HL-60 (cell line): ENCODE data around the gene SCLT1.

Experiments
- DNase-seq, 2 experiments: peaks; one replicate each; pipeline ENCODE4 v3.0.0-alpha.2; 2010 to 2020; ENCODE audit warnings: low read depth in 1 of 2, low spot score in 1 of 2
- H3K27ac ChIP-seq: fragments of 250-450 bp; sonication (Bioruptor Pico); replicated peaks from 2 replicates; pipeline ENCODE4 v1.5.1; 2020; ENCODE audit warnings: mild to moderate bottlenecking, moderate library complexity
- H3K27me3 ChIP-seq: fragments of 250-450 bp; sonication (Bioruptor Pico); 2 replicates; pipeline ENCODE4 v1.5.1; 2021; ENCODE audit warnings: mild to moderate bottlenecking, moderate library complexity; ENCODE audit not compliant: insufficient read depth, poor library complexity, severe bottlenecking
- H3K4me3 ChIP-seq: replicated peaks from 2 replicates; pipeline ENCODE4 v1.5.1; 2011; ENCODE audit warnings: mild to moderate bottlenecking, control low read depth, low read length; ENCODE audit not compliant: insufficient read depth
- GABPA ChIP-seq: IDR thresholded peaks from 2 replicates; pipeline ENCODE4 v1.6.1; 2012; ENCODE audit warnings: low read depth
- POLR2AphosphoS5 ChIP-seq: IDR thresholded peaks from 2 replicates; pipeline ENCODE4 v1.6.1; 2012; ENCODE audit warnings: low read depth
- REST ChIP-seq: IDR thresholded peaks from 2 replicates; pipeline ENCODE4 v1.6.1; 2012; ENCODE audit warnings: low read depth; ENCODE audit not compliant: insufficient replicate concordance
- SPI1 ChIP-seq: IDR thresholded peaks from 2 replicates; pipeline ENCODE4 v1.6.1; 2012; ENCODE audit warnings: low read depth, mild to moderate bottlenecking, borderline replicate concordance
- TF ChIP-seq, protein P1 (sequence below): IDR thresholded peaks from one replicate; pipeline ENCODE4 v1.5.1; 2011; ENCODE audit warnings: low read length, control low read depth, inconsistent platforms; ENCODE audit not compliant: insufficient read depth

Gene SCLT1

GRCh38 chr4:129085472-129085871 lies 7.9 kb downstream of the SCLT1 start:
- TF ChIP-seq GABPA (no peak), POLR2AphosphoS5 (no peak), REST (no peak), SPI1 (no peak)
- TF ChIP-seq, protein P1, sequence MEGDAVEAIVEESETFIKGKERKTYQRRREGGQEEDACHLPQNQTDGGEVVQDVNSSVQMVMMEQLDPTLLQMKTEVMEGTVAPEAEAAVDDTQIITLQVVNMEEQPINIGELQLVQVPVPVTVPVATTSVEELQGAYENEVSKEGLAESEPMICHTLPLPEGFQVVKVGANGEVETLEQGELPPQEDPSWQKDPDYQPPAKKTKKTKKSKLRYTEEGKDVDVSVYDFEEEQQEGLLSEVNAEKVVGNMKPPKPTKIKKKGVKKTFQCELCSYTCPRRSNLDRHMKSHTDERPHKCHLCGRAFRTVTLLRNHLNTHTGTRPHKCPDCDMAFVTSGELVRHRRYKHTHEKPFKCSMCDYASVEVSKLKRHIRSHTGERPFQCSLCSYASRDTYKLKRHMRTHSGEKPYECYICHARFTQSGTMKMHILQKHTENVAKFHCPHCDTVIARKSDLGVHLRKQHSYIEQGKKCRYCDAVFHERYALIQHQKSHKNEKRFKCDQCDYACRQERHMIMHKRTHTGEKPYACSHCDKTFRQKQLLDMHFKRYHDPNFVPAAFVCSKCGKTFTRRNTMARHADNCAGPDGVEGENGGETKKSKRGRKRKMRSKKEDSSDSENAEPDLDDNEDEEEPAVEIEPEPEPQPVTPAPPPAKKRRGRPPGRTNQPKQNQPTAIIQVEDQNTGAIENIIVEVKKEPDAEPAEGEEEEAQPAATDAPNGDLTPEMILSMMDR: no peak
- no peak overlapping the region for H3K27ac ChIP-seq
- no peak overlapping the region for H3K4me3 ChIP-seq
- DNase-seq: no peak
- no peaks in the 10 kb centered on the region for H3K27me3 ChIP-seq

DNA sequence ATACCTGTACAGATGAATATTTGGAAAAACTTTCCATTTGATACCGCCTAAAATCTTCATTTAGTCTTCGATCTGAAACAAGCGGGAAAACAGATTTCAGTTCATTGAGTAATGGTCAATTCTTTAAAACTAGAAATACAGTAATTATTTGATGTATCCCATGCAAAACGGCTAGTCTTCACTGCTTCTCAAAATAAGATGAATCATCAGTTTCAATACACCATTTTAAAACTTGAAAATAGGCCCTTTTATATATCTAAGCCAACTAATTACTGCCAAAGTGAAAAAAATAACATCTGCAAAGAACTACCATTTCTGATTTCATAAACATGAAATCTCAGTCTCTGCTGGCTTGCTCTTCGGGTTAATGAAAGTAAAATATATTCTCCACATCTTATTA lies 11.0 kb downstream of the SCLT1 start:
- no peak overlapping the region for H3K27ac ChIP-seq
- no peak for DNase-seq
- no peaks in the 10 kb centered on the region for H3K27me3 ChIP-seq
- TF ChIP-seq REST: no peak
- TF ChIP-seq GABPA: no peak
- TF ChIP-seq, protein P1: no peak
- no peak overlapping the region for H3K4me3 ChIP-seq

GRCh38 chr4:129080129-129080528 lies 13.2 kb downstream of the SCLT1 start:
- Histone ChIP-seq H3K4me3 (no peak overlapping the region), H3K27ac (no peak overlapping the region), H3K27me3 (no peaks in the 10 kb centered on the region)
- no peak for DNase-seq
- TF ChIP-seq, protein P1: no peak
- TF ChIP-seq SPI1: no peak
- TF ChIP-seq POLR2AphosphoS5: no peak
- no peak for TF ChIP-seq GABPA
- TF ChIP-seq REST: no peak
